Stimulated activated CD8-positive, alpha-beta memory T cell treated with anti-CD3 and anti-CD28 coated beads, Interleukin-12 subunit alpha, Interleukin-12 subunit beta, amount 100 ng/mL, for 1 hour (primary cell): ENCODE data around the gene CCM2L.

Experiments used
- DNase-seq: peaks from one replicate; pipeline ENCODE4 v3.0.0-alpha.2; 2020; ENCODE audit warnings: low read depth

The CCM2L gene

DNA sequence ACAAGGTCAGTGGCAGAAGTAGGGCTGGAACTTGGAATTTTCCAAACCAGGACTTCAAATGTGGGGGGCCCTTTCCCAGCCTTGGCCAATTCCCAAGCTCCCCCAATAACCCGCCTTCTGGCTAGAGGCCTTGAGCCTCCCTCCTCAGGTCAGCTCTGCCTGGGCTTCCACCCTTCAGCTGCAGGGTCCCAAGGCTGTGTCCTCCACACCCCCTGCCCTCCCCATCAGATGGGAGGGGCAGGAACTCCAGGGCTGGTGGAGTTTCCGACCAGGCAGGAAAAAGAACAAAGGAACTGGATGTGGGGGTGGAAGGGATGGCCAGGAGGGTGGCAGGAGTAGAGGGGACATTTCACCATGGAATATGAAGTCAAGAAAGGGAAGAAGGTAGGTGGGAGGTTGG lies at the start of gene CCM2L:
CCM2L (plus strand) TSS at position 338 of the 400 bp plus-strand sequence; CDS start at position 355, 17 bp downstream.
- DNase-seq: no peak

DNA sequence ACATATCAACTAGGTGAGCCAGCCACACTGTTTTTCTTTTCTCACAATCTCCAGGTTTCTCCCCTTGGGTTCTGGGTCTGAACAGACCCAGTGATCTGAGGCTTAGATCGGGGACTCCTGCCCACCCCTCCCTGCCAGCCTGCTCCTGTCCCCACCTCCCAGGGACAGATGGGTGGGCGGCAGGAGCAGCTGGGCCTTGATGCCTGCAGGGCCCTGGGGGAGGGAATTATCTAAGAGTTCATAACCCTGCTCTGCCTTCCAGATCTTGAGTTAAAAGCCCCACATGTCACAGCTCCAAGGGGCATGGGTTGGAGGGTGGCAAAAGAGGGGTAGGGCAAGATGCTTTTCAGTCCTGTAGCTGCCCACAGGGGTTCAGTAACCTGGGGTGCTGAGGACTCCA lies 47.5 kb upstream of the CCM2L start:
- DNase-seq: no peak

DNA sequence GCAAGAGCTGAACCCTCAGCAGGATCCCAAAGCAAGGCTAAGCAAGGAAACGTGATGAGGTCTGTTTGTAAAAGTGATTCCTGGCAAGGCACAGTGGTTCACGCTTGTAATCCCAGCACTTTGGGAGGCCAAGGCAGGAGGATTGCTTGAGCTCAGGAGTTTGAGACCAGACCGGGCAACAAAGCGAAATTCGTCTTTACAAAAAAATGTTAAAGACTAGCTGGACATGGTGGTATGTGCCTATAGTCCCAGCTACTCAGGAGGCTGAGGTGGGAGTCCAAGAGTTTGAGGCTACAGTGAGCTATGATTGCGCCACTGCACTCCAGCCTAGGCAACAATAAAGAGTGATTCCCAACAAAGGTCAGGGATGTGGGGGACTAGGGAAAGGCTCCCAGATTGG lies 46.3 kb upstream of the CCM2L start:
- DNase-seq: no peak

DNA sequence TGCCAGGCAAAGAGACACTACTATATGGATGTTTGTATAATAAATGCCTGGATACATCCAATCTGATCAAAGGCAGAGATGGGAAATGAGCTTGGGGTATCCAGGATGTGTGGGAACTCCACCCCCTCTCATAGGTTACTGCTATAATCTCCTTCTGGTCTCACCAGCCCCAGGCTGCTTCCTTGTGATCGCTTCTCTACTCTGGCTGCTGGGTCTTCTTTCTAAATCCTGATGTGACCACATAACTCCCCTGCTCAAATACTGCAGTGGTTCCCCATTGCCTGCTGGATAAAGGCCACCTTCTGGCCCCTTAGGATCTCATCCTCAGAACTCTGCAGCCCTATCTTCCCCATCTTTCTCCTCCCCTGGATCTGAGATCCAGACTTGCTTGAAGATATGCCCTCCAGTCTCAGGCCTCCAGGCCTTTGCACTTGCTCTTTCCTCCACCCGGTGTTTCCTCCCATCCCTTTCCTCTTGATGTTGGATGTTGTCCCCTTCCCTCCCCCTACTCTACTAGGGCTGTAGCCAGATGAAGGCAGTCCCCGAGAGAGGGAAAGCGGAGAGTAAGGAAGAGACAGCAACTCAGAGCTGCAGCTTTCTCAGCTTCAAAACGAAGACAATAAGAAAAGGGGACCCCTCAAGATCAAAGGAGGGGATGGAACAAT lies 43.1 kb upstream of the CCM2L start:
- no peak for DNase-seq

DNA sequence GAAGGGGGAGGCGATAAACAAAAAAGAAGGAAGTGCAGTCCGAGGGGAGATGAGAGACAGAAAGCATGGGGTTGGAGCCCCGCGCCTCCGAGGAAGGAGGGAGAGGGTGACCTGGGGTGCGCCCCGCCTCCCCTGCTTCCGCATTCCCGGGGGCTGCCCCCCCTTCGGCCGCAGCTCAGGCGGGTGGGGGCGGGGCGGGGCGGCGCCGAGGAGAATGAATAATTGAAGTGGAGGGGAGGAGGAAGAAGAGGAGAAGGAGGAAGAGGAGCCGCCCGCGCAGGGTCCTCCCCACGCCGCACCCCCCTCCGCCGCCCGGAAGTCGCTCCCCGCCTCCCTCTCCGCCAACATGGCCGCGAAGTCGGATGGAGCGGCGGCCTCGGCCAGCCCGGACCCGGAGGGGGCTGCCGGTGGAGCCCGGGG lies 42.4 kb upstream of the CCM2L start, which contains the start of gene XKR7:
XKR7 (plus strand) TSS at position 322 of the 420 bp plus-strand sequence; CDS start at position 347, 25 bp downstream.
- DNase-seq: no peak

DNA sequence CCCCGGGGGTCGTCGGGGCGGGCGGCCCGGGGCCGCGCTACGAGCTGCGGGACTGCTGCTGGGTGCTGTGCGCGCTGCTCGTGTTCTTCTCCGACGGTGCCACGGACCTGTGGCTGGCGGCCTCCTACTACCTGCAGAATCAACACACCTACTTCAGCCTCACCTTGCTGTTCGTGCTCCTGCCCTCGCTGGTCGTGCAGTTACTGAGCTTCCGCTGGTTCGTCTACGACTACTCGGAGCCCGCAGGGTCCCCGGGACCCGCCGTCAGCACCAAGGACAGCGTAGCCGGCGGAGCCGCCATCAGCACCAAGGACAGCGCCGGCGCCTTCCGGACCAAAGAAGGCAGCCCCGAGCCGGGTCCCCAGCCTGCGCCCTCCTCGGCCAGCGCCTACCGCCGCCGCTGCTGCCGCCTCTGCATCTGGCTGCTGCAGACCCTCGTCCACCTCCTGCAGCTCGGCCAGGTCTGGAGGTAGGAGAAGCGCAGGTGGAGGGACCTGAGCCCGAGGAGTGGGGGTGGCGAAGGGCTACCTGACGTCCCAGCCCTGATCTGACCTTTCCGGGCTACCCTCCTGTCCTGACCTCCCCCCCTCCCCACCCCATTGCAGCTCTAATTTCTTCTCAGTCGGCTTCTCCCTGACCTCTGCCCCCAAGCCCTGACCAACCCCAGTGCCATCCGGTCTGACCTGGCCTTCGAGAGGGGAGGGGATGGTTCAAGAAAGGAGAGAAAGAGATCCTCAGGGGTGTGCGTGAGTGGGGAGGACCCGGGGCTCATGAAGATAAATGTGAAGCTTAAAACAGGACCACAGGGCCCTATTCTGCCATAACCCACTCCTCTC lies 41.7 kb upstream of the CCM2L start:
- peak; percentile 66 for DNase-seq

DNA sequence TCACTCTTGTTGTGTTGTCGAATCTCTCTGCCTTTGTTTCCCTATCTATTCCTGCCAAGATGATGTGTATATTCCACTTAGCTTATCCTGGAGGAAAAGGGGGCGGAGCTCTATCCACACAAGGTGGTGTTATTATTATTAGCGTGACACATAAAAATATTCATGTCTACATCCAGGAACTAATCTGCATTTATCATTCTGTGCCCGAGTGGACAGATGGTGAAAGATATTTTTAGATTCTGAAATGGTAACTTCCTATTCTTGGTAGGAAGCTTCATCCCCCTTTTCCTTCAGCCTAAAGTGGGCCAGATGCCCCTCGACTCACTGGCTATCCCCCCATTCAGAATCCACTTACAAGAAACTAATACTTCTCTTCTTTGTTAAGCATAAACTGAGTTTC lies 40.2 kb upstream of the CCM2L start:
- DNase-seq: no peak

DNA sequence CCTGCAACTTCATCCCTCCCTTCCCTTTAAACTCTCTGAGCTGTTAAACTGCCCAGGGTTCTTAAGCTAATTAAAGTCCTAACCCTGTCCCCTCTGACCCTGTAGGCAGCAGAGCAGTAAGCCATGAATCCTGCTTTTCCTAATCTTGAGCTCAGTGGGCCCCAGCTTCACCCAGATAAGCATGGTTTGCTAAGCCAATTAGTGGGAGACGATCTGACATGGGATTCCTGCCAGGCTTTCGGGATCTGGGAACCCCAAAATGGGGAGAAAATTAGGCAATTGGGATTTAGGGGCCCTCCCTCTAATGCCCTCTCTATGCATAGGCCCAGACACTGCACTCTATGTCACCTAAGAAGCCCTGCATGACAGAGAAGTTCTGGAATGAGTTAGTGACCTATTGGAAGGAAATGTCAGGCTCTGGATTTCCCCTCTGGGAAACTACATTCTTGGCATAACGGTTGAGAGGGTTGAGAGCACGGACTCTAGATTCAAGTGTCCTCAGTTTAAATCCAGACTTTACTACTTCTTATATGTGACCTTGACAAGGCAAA lies 37.7 kb upstream of the CCM2L start:
- DNase-seq: no peak

DNA sequence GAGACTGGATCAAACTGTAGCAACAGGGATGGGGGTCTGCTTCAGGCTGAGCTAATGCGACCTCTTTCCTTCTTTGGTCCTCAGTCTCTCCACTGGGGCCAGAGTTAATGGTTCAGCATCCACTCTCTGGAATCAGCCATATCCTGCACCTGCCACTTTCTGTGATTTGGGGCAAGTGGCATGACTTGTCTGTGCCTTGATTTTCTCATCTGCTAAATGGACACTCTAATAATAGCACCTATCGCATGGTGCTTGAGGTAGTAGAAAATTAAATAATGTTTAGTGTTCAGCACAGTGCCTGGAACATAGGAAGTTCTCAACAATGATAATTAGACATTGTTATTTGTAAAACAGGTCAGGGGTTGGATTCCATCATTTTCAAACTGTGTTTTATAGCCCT lies 35.9 kb upstream of the CCM2L start:
- DNase-seq: no peak

DNA sequence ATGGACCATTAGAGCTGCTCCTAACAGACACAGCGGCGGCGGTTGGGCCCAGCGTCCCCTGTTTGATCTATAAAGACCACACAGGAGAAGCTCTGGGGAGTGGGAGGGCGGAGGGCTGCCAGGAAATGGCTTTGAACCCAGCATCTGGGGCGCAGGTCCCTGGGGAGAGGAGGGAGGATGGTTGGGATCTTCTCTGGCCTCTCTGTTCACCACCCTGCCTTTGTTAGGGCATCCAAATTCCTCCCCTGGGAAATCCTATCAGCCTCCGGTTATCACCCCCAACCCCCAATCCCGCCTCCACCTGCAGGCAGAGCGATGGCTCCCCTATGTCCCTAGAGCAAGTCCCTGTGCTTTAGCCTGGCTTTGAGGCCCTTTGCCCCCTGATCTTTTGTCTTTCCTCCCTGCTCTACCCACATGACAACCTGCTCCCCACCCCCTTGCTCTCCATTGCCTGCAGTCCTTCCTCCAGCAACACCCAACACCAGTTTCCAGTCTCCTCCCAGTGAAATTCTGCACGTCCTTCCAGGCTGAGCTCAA lies 35.2 kb upstream of the CCM2L start:
- no peak for DNase-seq

DNA sequence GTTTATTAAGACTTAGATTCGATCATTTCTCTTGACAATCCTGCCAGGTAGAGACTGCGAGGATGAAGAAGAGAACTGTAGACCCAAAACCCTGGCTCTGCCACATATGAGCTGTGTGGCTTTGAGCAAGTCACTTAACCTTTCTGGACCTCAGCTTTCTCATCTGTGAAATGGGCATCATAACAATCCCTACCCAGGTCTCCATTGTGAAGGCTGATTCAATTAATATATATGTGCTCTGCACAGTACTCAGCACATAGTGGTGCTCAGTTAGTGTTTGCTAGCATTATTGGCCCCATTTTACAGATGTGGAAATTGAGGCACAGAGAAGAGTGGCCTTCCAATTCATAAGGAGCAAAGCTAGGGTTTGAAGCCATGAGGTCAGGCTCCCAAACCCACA lies 34.4 kb upstream of the CCM2L start:
- DNase-seq: no peak

DNA sequence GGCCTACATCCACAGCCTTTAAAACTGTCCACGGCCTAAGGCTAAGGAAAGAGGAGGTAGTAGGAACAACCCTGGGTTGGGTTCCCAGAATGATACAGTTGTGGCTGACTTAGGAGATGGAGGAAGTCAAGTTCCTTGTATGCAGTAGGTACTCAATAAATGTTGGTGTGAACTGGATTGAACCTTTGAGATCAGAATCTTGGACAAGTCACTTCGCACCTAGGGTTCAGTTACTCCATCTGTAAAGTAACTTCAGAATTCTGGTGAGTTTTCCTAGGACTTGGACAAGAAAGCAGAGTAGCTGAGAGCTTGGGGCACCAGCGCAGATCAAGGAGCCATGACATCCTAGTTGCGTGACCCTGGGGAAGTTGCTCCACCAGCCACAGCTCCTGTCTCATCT lies 33.2 kb upstream of the CCM2L start:
- DNase-seq: no peak

DNA sequence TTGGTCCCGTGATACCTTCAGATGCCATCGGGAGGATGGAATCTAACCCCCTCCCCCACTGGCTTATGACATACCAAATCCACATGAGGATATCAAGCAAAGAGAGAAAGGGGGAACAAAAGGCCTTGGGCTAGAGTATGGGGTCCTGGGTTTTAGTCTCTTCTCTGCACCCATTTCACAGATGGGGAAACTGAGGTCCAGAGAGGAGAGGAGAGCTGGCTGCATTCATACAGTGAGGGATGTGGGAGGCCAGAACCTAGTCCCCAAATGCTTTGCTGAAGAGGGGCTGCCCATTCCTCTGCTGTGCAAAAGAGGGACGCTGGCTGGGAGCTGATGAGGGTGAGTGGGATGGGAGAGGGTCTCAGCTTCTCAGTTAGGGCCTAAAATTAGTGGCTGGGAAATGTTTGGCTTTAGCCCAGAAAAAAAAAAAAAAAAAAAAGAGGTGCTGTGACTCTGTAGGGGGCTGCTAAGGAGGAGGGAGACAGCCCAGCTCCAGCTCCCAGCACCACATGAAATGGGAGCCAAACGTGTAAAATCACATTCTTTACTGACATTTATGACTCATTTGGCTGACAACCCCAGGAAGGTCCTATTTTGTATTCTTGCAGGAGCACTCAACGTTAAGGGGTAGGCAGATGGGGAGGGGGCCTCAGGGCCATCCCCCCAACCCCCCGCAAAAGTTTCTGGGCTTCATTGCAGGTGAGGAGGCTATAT lies 30.4 kb upstream of the CCM2L start:
- no peak for DNase-seq

DNA sequence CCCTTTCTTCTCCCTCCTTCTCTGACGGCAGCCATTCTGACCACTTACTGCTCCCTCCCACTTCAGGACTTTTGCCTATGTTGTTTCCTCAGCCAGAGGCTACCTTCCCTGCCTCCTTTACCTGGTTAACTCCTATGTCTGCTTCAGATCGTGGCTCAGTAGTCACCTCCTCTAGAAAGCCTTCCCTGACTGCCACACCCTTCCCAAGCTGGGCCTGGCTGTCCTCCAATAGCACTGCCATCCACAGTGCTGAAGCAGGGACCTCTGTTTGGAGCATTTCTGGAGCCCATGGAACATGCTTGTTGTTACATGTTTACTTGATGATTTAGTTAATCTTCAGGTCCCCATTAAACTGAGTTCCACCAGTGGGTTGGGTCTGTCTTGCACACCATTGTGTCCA lies 28.5 kb upstream of the CCM2L start:
- no peak for DNase-seq

DNA sequence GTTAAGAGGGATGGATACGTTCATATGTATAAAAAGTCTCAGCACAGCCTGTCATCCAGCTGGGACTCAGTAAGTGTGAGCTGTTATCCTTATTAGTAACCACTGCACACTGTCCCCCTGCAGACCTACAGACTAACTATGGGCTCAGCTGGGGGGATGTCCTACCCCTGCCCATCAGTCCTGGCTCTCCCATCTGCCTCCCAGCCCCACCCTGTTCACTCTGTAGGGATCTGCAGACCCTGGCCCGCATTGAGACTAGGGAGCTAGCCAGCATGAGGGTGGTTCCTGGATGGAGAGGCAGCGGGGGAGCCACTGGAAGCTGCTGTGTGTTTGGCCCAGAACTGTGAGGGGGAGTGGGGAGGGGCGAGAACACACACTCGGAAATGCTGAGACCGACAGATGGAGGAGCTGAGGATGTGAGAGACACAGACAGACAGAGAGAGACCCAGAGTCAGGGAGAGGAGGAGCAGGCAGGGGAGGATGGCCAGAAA lies 25.2 kb upstream of the CCM2L start:
- DNase-seq: no peak

DNA sequence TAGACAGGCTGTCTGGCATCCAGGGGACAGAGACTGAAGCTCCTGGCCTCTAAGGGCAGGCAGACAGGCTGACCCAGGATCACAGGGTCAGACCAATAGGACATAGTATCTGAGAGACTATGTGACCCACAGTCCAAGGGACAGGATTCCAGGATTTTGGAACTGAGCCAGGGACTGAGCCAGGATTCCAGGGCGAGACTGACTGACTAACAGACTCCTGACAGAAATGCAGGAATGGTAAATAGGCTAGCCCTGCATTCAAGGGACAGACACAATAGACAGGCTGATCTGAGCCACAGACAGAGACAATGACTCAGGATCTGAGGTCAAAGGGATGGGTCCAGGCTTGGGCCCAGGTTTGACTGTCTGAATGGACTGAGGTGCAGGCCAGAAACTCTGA lies 22.5 kb upstream of the CCM2L start:
- DNase-seq: no peak

DNA sequence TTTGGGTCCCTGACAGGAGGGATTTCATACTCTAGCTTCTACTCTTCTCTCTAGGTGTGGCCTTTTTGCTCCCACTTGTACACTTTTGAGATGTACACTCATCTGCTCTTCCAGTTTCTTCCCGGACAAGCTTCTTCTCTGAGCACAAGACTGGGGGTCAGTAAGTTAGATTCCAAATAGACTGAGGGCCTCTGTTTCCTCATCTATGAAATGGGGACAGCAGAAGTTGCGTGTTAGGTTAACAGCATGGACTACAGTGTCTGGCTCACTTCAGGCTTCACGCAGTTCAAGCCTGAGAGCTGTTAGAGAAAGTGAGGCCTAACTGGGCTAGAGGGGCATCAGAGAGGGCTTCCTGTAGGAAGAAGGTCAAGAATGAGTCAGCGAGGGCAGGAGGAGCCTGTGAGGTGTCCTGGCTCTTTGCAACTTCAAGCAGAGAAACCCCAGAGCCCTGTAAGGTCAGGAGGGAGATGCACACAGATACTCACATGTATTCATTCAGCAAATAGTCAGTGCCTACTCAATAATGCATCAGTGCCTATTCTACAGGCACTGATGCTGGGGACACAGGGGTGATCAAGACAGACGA lies 21.7 kb upstream of the CCM2L start:
- no peak for DNase-seq

DNA sequence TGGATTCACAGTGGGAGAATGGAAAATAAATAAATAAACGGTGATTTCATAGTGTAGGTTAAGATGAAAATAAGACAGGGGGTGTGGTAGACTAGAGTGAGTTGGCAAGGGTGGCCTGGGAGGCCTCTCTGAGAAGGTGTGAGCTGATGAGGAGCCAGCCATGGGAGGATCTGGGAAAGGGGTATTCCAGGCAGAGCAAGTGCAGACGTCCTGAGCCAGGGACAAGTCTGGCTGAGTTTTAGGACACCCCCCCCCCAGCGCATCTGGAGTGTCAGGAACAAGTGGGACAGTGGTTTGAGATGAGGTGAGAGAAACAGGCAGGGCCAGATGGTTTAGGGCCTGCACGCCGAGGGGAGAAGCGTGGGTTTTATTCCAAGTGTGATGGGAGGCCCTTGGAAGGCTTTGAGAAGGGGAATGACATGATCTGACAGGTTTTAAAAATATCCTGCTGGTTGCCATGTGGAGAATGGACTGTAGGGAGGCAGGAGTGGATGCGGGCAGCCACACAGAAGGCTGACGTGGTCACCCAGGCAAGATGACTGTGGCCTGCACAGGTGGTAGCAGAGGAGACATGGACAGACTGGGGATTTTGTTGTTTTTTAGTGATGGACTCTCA lies 21.1 kb upstream of the CCM2L start:
- no peak for DNase-seq

DNA sequence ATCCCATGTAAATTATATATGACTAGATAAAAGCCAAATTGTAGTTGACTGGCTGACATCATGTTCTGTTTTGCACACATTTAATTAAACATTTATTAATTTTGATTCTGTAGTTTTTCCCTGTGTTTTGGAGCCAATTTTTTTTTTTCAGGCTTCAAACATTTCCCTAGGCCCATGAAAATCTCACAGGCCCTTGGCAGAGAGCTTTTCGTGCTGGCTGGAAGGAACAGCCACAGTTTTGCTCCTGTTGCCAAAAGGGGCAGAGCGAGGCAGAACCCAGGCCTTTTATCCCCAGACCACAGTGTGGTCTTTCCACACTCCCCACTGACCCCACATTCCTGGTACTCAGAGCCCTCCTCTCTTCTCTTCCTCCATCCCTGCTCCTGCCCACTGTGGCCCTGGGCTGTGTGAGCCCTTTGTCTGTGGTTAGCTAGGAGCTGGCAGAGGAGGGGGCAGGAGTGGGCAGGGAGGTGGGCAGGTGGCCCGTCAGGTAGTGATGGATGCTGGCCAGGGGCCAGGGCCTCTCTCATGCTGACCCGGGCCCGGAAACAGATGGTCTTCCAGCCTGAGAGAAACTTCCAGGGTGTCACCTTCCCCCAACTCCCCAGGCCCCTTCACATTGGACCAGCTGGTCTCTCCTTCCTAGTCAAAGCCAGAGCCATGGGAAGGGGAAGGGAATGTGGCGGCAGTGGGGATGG lies 19.4 kb upstream of the CCM2L start:
- DNase-seq: no peak

DNA sequence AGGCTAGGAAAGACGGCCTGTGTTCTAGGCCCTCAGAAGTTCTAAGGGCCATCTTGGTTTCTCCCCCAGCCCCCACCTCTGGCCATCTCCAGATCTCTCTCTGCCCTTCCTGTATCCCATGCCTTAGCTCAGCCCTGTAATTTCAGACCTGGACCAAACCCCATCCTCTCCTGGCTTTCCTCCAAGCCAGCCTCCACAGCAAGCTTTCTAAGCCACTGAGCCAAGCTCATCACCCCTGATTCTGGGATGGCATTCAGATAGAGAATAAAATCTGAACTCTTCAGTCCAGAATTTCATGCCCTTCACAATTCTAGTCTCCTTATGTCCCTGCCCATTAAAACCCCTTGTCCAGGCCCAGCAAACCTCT lies 18.9 kb upstream of the CCM2L start:
- no peak for DNase-seq

DNA sequence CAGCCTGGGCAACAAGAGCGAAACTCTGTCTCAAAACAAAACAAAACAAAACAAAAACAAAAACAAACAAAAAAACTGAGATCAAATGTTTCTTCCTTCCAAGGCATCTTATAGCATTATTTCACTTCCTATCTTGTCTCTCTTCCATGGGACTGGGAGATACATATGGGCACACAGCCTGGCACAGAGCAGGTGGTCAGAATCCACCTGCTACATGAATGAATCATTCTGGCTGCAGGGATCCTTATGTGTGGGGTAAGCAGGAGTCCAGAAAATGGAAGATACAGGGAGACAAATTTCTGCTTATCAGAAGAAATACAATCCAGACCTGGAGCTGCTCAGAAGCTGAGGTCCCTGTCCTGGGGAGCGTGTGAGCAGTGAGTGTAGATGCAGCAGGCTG lies 18.2 kb upstream of the CCM2L start:
- no peak for DNase-seq
